ENCODE data around the gene BRSK2. TPM values are rescaled to one million over a fixed set of nuclear protein-coding genes. Genes with fewer than 3 reads are reported as not detected.
"Not testable (repeated sequence)": the region's sequence is repeated elsewhere in the genome, so short reads cannot be mapped to it uniquely, and the experiment has no call there.

BRSK2 gene
- total RNA-seq, 1 experiment from 2014 or later, result not detected

DNA sequence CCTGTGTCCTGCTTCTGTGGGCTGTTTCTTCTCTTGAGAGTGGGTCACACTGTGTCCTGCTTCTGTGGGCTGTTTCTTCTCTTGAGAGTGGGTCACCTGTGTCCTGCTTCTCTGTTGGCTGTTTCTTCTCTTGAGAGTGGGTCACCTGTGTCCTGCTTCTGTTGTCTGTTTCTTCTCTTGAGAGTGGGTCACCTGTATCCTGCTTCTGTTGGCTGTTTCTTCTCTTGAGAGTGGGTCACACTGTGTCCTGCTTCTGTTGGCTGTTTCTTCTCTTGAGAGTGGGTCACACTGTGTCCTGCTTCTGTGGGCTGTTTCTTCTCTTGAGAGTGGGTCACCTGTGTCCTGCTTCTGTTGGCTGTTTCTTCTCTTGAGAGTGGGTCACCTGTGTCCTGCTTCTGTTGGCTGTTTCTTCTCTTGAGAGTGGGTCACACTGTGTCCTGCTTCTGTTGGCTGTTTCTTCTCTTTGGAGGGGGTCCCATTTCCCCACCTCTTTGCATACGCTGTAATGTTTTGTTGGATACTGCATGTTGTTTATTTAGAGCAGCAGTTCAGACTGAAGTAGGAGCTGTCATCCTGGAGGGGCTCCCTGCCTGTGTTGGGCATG, 28.6 kb downstream of the BRSK2 start:
- H3K36me3 ChIP-seq; H3K27ac ChIP-seq; DNase-seq; H3K27me3 ChIP-seq; H3K9me3 ChIP-seq (replicated peaks); H3K4me3 ChIP-seq; H3K4me1 ChIP-seq: not testable (repeated sequence)

DNA sequence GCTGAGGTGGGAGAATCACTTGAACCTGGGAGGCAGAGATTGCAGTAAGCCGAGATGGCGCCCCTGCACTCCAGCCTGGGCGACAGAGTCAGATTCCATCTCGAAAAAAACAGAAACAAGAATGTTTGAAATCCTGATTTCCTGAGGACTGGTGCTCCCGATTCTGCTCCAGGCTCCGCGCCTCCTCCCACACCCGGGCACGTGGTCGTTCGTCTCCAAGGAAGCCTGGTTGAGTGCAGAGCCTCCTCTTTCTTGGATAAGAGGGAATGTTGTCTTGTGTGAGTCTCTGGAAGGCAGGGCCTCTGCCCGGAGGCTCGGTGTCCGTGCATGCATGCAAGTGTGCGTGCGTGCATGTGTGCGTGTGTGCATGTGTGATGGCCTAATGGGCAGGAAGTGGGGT, 30.1 kb downstream of the BRSK2 start:
- Histone ChIP-seq H3K36me3 (no peaks in the 10 kb centered on the region), H3K4me1 (no peaks in the 10 kb centered on the region), H3K9me3 (replicated peaks) (peaks cover 9% of the 10 kb centered on the region), H3K4me3 (no peak overlapping the region), H3K27me3 (no peaks in the 10 kb centered on the region), H3K27ac (no peak overlapping the region)
- no peak for DNase-seq

DNA sequence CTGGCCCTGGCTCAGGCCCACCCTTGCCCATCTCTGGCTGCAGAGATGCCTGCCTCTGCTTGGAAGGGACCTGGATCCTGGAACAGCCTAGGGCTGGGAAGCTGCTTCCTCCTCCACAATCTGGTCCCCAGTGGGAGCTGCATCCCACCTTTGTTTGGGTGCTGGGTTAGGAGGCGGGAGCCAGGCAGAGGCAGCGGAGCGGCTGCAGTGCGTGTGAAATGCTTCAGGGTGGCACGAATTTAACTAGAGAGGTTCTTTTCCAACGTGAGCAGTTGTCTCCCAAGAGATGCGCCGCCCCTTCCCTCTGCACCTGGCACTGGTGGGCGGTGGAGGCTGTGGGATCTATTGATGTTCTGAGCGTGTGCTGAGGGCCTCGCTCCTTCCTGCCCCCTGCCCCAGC, 31.6 kb downstream of the BRSK2 start:
- Histone ChIP-seq H3K36me3 (no peaks in the 10 kb centered on the region), H3K27me3 (no peaks in the 10 kb centered on the region), H3K9me3 (replicated peaks) (peaks cover 9% of the 10 kb centered on the region), H3K27ac (no peak overlapping the region), H3K4me1 (no peaks in the 10 kb centered on the region), H3K4me3 (no peak overlapping the region)
- DNase-seq, result no peak

DNA sequence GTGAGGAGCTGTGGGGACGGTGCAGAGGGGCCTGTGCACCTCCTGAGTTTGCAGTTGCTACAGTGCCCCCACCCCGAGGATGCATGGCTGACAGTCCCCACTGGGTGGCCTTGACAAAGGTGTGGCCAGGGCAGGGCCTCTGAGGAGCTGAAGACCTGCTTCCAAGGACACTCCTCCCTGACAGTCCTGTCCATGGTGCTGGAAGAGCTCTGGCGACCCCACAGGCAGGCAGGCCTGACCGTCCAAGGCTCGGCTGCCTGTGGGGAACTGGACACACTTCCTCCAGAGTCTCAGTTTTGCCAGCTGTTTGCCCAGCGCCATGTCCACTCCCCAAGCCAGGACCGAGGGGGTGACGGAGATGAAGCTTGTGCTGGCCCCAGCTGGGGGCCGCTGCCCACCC, 32.7 kb downstream of the BRSK2 start:
- no peak overlapping the region for H3K27ac ChIP-seq
- H3K4me3 ChIP-seq, result no peak overlapping the region
- H3K4me1 ChIP-seq, result no peaks in the 10 kb centered on the region
- no peaks in the 10 kb centered on the region for H3K27me3 ChIP-seq
- H3K36me3 ChIP-seq, result no peaks in the 10 kb centered on the region
- DNase-seq, result peak in 1 of 2 experiments; percentile 13
- no peaks in the 10 kb centered on the region for H3K9me3 ChIP-seq (replicated peaks)

DNA sequence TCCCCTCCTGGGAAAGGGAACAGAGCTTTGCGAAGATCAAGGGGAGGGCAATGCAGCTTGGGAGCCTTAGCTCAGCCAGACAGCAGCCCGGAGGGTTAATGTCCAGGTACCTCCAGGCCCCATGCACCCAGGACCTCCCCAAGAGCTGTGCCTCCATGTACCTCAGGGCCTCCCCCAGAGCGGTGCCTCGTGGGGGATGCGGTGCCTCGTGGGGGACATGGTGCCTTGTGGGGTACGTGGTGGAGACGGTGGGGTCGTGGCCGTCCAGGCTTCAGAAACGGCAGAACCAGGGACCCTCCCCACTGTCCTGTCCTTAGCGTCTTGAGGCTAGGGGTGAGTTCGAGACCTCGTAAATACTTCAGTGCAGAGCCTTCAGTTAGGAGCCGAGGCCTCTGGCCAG, 33.2 kb downstream of the BRSK2 start:
- H3K9me3 ChIP-seq (replicated peaks), result no peaks in the 10 kb centered on the region
- H3K4me1 ChIP-seq, result no peaks in the 10 kb centered on the region
- H3K27me3 ChIP-seq, result no peaks in the 10 kb centered on the region
- DNase-seq, result no peak
- H3K27ac ChIP-seq, result no peak overlapping the region
- H3K36me3 ChIP-seq, result no peaks in the 10 kb centered on the region
- no peak overlapping the region for H3K4me3 ChIP-seq

DNA sequence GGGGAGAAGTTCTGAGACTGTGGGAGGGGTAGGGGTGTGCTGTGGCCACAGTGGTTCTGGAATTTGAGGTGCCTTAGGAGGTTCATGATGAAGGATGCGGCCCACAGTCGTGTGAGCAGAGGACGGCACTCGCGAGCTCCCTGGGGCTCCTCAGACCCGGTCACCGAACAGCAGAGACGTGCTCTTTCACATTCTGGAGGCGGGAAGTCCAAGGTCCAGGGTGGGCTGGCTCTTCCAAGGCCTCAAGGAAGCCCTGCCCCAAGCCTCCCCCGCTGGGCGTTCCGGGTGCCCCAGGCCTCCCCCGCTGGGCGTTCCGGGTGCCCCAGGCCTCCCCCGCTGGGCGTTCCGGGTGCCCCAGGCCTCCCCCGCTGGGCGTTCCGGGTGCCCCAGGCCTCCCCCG, 33.7 kb downstream of the BRSK2 start:
- H3K9me3 ChIP-seq (replicated peaks); H3K36me3 ChIP-seq; H3K4me1 ChIP-seq; H3K27ac ChIP-seq; DNase-seq; H3K27me3 ChIP-seq; H3K4me3 ChIP-seq: not testable (repeated sequence)

DNA sequence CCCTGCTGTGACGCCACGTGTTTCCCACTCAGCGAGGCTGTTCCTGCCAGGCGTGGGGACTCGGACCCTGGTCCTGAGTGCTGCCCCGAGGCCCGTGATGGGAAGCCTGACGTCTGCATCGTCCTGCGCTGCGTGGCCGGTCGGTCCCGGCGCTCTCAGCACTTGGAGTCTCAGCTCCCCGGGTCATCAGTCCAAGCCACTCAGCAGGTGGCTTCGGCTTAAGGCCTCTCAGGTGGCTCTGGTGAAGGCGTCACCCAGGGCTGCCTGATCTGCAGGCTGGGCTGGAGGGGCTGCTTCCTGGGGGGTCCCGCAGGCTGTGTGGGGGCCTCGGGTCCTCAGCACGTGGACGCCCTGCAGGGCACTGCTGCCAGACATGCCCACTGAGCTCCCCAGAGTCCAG, 35.3 kb downstream of the BRSK2 start:
- no peaks in the 10 kb centered on the region for H3K4me1 ChIP-seq
- no peaks in the 10 kb centered on the region for H3K9me3 ChIP-seq (replicated peaks)
- no peak overlapping the region for H3K27ac ChIP-seq
- no peaks in the 10 kb centered on the region for H3K36me3 ChIP-seq
- no peak for DNase-seq
- no peaks in the 10 kb centered on the region for H3K27me3 ChIP-seq
- no peak overlapping the region for H3K4me3 ChIP-seq

DNA sequence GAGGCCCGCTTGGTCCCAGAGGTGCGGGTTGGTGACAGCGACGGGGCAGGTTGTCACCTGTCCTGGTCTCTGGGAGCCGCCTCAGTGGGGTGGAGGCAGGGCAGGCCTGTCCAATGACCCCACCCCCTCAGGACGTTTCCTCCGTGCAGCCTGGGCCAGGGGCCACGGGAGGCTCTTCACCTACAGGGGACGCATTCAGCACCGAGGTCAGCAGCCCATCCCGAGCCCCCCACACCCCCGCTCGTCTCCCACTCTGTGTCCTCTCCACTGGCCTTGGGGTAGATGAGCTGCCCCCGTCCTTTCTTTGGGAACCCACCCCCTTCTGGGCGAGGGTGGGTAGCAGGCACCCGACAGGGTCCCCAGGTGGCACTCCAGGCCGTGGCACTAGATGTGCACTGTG, 35.7 kb downstream of the BRSK2 start:
- H3K27me3 ChIP-seq, result no peaks in the 10 kb centered on the region
- DNase-seq, result no peak

DNA sequence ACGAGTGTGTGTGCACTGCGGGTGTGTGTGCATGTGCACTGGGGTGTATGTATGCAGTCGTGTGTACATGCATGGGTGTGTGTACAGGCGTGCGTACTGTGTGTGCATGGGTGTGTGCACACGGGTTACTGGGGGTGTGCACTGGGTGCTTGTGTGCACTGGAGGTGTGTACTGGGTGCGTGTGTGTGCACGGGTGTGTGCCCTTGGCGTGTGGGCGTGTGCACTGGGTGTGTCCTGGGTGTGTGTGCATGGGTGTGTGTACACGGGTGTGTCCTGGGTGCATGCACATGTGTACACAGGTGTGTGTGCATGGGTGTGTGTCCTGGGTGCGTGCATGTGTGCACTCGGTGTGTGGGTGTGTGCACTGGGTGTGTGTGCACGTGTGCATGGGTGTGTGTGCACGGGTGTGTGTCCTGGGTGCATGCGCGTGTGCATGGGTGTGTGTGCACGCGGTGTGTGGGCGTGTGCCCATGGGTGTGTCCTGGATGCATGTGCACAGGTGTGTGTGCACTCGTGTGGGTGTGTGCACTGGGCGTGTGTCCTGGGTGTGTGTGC, 39.1 kb downstream of the BRSK2 start:
- no peaks in the 10 kb centered on the region for H3K9me3 ChIP-seq (replicated peaks)
- no peak overlapping the region for H3K4me3 ChIP-seq
- no peak for DNase-seq
- no peaks in the 10 kb centered on the region for H3K27me3 ChIP-seq
- no peaks in the 10 kb centered on the region for H3K36me3 ChIP-seq
- no peak overlapping the region for H3K27ac ChIP-seq
- H3K4me1 ChIP-seq, result no peaks in the 10 kb centered on the region

More for the DNA sequence above, 35.7 kb downstream of the BRSK2 start:
- H3K27ac ChIP-seq, result no peak overlapping the region
- no peaks in the 10 kb centered on the region for H3K9me3 ChIP-seq (replicated peaks)
- H3K4me3 ChIP-seq, result no peak overlapping the region
- H3K4me1 ChIP-seq, result no peaks in the 10 kb centered on the region
- H3K36me3 ChIP-seq, result no peaks in the 10 kb centered on the region

DNA sequence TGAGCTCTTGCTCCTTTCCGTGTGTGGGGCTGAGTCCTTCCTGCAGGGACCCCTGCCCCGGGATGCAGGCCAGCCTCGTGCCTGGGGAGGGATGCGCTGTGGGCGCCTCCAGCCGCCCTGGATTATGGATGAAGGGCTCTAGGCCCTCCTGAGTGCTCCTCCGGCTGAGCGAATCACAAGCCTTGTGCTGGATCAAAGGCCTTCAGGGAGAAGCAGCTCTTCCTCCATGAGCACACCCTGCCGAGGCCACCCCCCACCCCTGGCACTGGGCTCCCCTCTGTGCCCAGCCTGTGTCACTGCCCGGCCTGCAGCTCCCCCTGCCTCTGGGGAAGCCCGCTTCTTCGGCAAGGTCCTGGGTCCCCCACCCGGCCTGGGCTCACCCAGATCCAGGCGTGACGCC, 43.8 kb downstream of the BRSK2 start:
- H3K27me3 ChIP-seq, result no peaks in the 10 kb centered on the region
- no peak overlapping the region for H3K27ac ChIP-seq
- no peaks in the 10 kb centered on the region for H3K9me3 ChIP-seq (replicated peaks)
- H3K36me3 ChIP-seq, result no peaks in the 10 kb centered on the region
- no peaks in the 10 kb centered on the region for H3K4me1 ChIP-seq
- H3K4me3 ChIP-seq, result no peak overlapping the region
- no peak for DNase-seq

DNA sequence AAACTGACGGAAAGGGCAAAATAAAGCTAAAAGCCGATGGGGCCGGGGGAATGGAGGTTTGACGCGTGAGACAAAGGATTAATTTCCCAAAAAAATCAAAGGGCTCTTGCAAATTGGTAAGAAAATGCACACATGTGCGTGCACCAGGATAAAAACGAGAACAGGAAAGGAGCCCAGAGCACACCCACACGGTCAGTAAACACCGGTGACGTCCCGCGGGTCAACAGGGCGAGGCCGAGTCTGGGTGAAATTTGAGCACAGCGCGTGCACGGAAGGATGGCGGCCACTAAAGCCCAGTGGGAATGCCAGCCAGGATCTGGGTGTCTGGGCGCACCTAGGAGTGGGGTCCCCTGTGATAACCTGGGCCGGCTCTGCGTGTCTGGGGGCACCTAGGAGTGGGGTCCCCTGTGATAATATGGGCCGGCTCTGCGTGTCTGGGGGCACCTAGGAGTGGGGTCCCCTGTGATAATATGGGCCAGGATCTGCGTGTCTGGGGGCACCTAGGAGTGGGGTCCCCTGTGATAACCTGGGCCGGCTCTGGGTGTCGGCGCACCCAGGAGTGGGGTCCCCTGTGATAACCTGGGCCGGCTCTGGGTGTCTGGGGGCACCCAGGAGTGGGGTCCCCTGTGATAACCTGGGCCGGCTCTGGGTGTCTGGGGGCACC, 44.4 kb downstream of the BRSK2 start:
- no peaks in the 10 kb centered on the region for H3K36me3 ChIP-seq
- H3K9me3 ChIP-seq (replicated peaks), result no peaks in the 10 kb centered on the region
- no peaks in the 10 kb centered on the region for H3K4me1 ChIP-seq
- no peak overlapping the region for H3K4me3 ChIP-seq
- no peak overlapping the region for H3K27ac ChIP-seq
- H3K27me3 ChIP-seq, result no peaks in the 10 kb centered on the region
- DNase-seq, result no peak

DNA sequence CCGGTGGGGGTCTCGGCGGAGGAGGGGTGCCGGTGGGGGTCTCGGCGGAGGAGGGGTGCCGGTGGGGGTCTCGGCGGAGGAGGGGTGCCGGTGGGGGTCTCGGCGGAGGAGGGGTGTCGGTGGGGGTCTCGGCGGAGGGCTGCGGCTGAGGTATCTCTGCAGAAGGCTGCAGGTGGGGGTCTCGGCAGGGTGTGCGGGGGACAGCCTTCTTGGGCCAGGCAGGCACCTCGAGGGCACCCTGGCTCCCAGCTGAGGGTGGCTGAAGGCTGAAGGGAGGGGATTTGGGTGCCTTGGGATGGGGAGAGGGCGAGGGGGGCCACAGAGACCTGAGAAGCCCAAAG, 45.7 kb downstream of the BRSK2 start:
- H3K4me3 ChIP-seq; H3K27ac ChIP-seq; H3K36me3 ChIP-seq; H3K9me3 ChIP-seq (replicated peaks); H3K4me1 ChIP-seq; H3K27me3 ChIP-seq; DNase-seq: not testable (repeated sequence)

DNA sequence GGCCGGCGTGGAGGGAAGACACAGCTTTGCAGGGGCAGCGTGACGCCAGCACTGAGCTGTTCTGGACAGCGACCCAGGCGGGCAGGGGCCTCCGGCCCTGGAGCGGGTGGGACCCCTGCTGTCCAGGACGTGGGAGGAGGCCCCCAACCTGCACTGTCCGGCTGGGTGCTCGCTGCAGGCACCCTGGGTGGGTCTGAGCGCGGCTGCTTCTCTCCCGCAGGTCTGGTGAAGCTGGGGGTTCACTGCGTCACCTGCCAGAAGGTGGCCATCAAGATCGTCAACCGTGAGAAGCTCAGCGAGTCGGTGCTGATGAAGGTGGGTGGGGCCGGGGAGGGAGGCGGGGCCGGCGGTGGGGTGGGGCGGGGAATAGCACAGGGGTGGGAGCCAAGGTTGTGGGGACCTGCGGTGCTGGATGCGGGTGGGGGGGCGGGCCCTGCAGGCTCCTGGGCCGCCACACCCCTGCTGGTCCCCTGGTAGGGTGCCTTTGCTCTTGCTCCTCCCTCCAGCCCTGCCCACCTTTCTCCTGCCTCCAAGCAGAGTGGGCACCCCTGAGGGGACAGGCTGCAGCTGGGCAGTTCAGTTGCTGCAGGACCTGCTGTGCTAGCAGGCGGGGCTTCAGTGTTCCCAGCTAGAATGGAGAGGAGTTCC, 46.2 kb downstream of the BRSK2 start:
- no peak overlapping the region for H3K4me3 ChIP-seq
- no peak for DNase-seq
- no peaks in the 10 kb centered on the region for H3K36me3 ChIP-seq
- no peaks in the 10 kb centered on the region for H3K9me3 ChIP-seq (replicated peaks)
- H3K4me1 ChIP-seq, result no peaks in the 10 kb centered on the region
- H3K27ac ChIP-seq, result no peak overlapping the region
- H3K27me3 ChIP-seq, result no peaks in the 10 kb centered on the region

DNA sequence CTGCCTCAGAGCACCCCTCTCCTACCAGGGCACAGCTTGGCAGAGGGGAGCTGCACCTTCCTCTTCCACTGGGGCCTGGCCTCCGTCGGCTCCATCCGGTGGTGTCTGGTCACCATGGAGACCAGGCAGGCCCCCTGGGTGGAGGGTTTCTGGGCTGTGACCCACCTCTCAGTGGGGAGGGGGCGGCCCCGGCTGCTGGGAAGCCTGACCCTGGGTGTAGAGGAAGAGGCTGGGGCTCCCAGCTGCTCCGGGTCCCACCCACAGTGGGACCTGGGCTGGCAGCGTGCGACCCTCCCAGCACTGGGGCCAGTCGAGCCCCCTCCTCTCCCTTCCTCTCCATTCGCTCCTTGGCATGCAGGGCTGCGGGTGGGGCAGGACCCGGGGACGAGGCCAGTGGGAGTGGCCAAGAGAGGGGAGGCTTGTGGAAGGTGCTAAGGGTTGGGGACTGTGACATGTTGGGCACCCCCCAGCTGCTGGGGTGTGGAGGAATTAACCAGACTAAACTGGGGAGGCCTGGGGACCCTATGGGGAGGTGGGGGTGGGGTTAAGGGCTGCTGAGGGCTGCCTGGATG, 46.8 kb downstream of the BRSK2 start:
- H3K27ac ChIP-seq, result no peak overlapping the region
- no peaks in the 10 kb centered on the region for H3K27me3 ChIP-seq
- H3K9me3 ChIP-seq (replicated peaks), result no peaks in the 10 kb centered on the region
- H3K36me3 ChIP-seq, result no peaks in the 10 kb centered on the region
- no peak for DNase-seq
- no peaks in the 10 kb centered on the region for H3K4me1 ChIP-seq
- H3K4me3 ChIP-seq, result no peak overlapping the region

DNA sequence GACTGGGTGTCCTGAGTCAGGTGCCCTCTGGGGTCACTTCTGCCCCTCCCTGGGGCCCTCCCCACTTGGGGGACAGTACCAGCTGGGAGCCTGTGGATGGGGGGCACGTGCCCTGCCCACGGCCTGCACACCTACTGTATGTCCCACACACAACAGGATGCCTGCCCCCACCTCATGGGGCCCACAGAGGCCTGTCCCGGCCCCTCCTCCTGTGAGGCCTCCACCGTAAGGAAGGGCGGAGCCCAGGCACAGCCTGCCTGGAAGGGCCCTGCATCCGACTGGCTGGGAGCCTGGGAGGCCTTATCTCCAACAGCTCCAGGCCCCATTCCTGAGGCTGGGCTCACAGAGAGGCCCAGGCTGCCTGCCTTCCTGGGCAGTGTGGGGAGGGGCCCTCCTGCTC, 47.8 kb downstream of the BRSK2 start:
- no peak for DNase-seq
- H3K4me1 ChIP-seq, result no peaks in the 10 kb centered on the region
- H3K36me3 ChIP-seq, result no peaks in the 10 kb centered on the region
- no peaks in the 10 kb centered on the region for H3K27me3 ChIP-seq
- H3K9me3 ChIP-seq (replicated peaks), result no peaks in the 10 kb centered on the region
- no peak overlapping the region for H3K4me3 ChIP-seq
- no peak overlapping the region for H3K27ac ChIP-seq
